ENCODE results near the gene STAM. TPM values are rescaled to one million over a fixed set of nuclear protein-coding genes. Genes with fewer than 3 reads are reported as not detected.

STAM gene
- total RNA-seq, 1 experiment from 2014 or later, result 17.0 TPM

GRCh38 chr10:17730667-17731066 lies 86.7 kb downstream of the STAM start:
- Mint-ChIP-seq H3K27me3 (ENCODE audit: unreplicated experiment) (no peaks in the 10 kb centered on the region), H3K27ac (ENCODE audit: unreplicated experiment) (no peak overlapping the region), H3K4me1 (ENCODE audit: low read depth, unreplicated experiment) (no peaks in the 10 kb centered on the region), H3K4me3 (ENCODE audit: low read depth, unreplicated experiment) (no peak overlapping the region), H3K9me3 (ENCODE audit: low read depth, unreplicated experiment) (no peaks in the 10 kb centered on the region), H3K36me3 (ENCODE audit: insufficient read depth, unreplicated experiment) (no peaks in the 10 kb centered on the region)
- no peak for TF ChIP-seq CTCF (IDR thresholded peaks at IDR 0.05; ENCODE audit: unreplicated experiment)
- no TSS peak for BruUV-seq (replicated peaks)
- no peak for DNase-seq
- CTCF ChIA-PET, result interaction anchor here (0.7 kb wide), 1 partner anchor 554 kb away, joined by 3 read pairs; no protein-coding TSS in a partner anchor
- intact Hi-C loops (cut with micrococcal nuclease; ENCODE audit: unreplicated experiment), result no loop called here

GRCh38 chr10:17731331-17732020 lies 87.5 kb downstream of the STAM start:
- no peak for TF ChIP-seq CTCF (IDR thresholded peaks at IDR 0.05; ENCODE audit: unreplicated experiment)
- Mint-ChIP-seq H3K4me3 (ENCODE audit: low read depth, unreplicated experiment) (no peak overlapping the region), H3K36me3 (ENCODE audit: insufficient read depth, unreplicated experiment) (no peaks in the 10 kb centered on the region), H3K27ac (ENCODE audit: unreplicated experiment) (no peak overlapping the region), H3K27me3 (ENCODE audit: unreplicated experiment) (no peaks in the 10 kb centered on the region), H3K9me3 (ENCODE audit: low read depth, unreplicated experiment) (no peaks in the 10 kb centered on the region), H3K4me1 (ENCODE audit: low read depth, unreplicated experiment) (no peaks in the 10 kb centered on the region)
- intact Hi-C loops (cut with micrococcal nuclease; ENCODE audit: unreplicated experiment), result no loop called here
- CTCF ChIA-PET, result interaction anchor here (0.7 kb wide), 1 partner anchor 553 kb away, joined by 3 read pairs; no protein-coding TSS in a partner anchor
- DNase-seq, result no peak
- no TSS peak for BruUV-seq (replicated peaks)

DNA sequence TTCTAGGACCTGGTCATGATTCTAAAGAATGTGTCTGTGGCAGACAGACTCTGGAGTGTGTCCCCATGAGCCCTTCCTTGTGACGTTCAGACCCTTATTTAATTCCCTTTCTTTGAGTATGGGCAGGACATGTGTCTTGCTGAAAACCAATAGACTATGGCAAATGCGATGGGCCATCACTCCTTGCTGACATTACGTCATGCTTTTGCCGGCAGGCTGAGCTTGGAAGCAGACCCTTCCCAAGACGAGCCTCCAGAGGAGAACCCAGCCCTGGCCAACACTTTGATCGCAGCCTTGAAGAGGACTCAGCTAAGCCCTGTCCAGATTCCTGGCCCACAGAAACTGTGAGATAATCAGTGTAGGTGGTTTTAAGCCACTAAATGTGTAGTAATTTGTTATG lies 89.7 kb downstream of the STAM start:
- Mint-ChIP-seq H3K27me3 (ENCODE audit: unreplicated experiment) (no peaks in the 10 kb centered on the region), H3K9me3 (ENCODE audit: low read depth, unreplicated experiment) (no peaks in the 10 kb centered on the region), H3K36me3 (ENCODE audit: insufficient read depth, unreplicated experiment) (no peaks in the 10 kb centered on the region), H3K4me1 (ENCODE audit: low read depth, unreplicated experiment) (no peaks in the 10 kb centered on the region), H3K27ac (ENCODE audit: unreplicated experiment) (no peak overlapping the region), H3K4me3 (ENCODE audit: low read depth, unreplicated experiment) (no peak overlapping the region)
- CTCF ChIA-PET, result no interaction called here
- intact Hi-C loops (cut with micrococcal nuclease; ENCODE audit: unreplicated experiment), result no loop called here
- no peak for DNase-seq
- TF ChIP-seq CTCF (IDR thresholded peaks at IDR 0.05; ENCODE audit: unreplicated experiment), result no peak
- no TSS peak for BruUV-seq (replicated peaks)

- intact Hi-C loops (cut with micrococcal nuclease; ENCODE audit: unreplicated experiment), result loop anchor here (5.0 kb wide), 1 partner anchor 503 kb away; no protein-coding TSS in a partner anchor
Observed at GRCh38 chr10:17734432-17735080, 90.6 kb downstream of the STAM start.

More at GRCh38 chr10:17734432-17735080, 90.6 kb downstream of the STAM start:
- CTCF ChIA-PET, result no interaction called here
- DNase-seq, result no peak
- no peak overlapping the region for H3K27ac Mint-ChIP-seq (ENCODE audit: unreplicated experiment)
- TF ChIP-seq CTCF (IDR thresholded peaks at IDR 0.05; ENCODE audit: unreplicated experiment), result no peak
- no TSS peak for BruUV-seq (replicated peaks)
- no peaks in the 10 kb centered on the region for H3K27me3 Mint-ChIP-seq (ENCODE audit: unreplicated experiment)
- H3K9me3 Mint-ChIP-seq (ENCODE audit: low read depth, unreplicated experiment), result no peaks in the 10 kb centered on the region
- no peaks in the 10 kb centered on the region for H3K36me3 Mint-ChIP-seq (ENCODE audit: insufficient read depth, unreplicated experiment)
- no peaks in the 10 kb centered on the region for H3K4me1 Mint-ChIP-seq (ENCODE audit: low read depth, unreplicated experiment)
- H3K4me3 Mint-ChIP-seq (ENCODE audit: low read depth, unreplicated experiment), result no peak overlapping the region

Measured in Calu3 (cell line).